HEK293 (cell line): ENCODE measurements around the gene MLX.

Experiments
- CTCF ChIA-PET: fragments of 350-600 bp; formaldehyde crosslinking; extraction: SDS; loops from one replicate; lab custom pipeline; 2021; ENCODE audit warnings: antibody characterized with exemption; lab: Yijun Ruan, JAX
- POLR2A ChIA-PET: fragments of 300-600 bp; formaldehyde crosslinking; extraction: SDS; loops from one replicate; lab custom pipeline; 2020; ENCODE audit warnings: antibody characterized with exemption, inconsistent platforms; lab: Yijun Ruan, JAX
- H3K27ac ChIP-seq: fragments of 200-500 bp; sonication (Bioruptor generic); 2 replicates; pipeline ENCODE4 v1.5.1; 2014; ENCODE audit warnings: low read depth, low read length, control low read depth, inconsistent platforms; ENCODE audit errors: extremely low read depth
- H3K36me3 ChIP-seq, 2 experiments: fragments of 200-500 bp in 1 of 2; sonication (Bioruptor generic) in 1 of 2; 1 replicate in 1 of 2; 2 replicates in 1 of 2; pipeline ENCODE4 v1.5.1; 2014 to 2017; ENCODE audit warnings: inconsistent platforms in 2 of 2, low read length in 2 of 2; ENCODE audit not compliant: control insufficient read depth in 2 of 2, insufficient read depth in 1 of 2
- H3K4me1 ChIP-seq: fragments of 200-500 bp; sonication (Bioruptor generic); 2 replicates; pipeline ENCODE4 v1.5.1; 2014; ENCODE audit warnings: mild to moderate bottlenecking, low read length, inconsistent platforms; ENCODE audit not compliant: control insufficient read depth, insufficient read depth
- H3K4me3 ChIP-seq: 2 replicates; pipeline ENCODE4 v1.5.1; 2011; ENCODE audit warnings: low read depth, mild to moderate bottlenecking, control low read depth, low read length, moderate library complexity
- H3K9me3 ChIP-seq: fragments of 200-500 bp; sonication (Bioruptor generic); 2 replicates; pipeline ENCODE4 v1.5.1; 2014; ENCODE audit warnings: low read depth, low read length, inconsistent platforms; ENCODE audit not compliant: control insufficient read depth, insufficient read depth
- ATF2 ChIP-seq: fragments of 450-650 bp; formaldehyde crosslinking; IDR thresholded peaks from 2 replicates; pipeline ENCODE4 v1.5.1; 2016; ENCODE audit warnings: missing biosample characterization, missing genetic modification characterization, low read depth
- CTCF ChIP-seq: fragments of 450-650 bp; formaldehyde crosslinking; IDR thresholded peaks from 2 replicates; pipeline ENCODE4 v1.5.1; 2016; ENCODE audit warnings: missing biosample characterization, missing genetic modification characterization
- HOXC10 ChIP-seq: sonication (generic); formaldehyde crosslinking; IDR thresholded peaks from 2 replicates; pipeline ENCODE4 v1.8.1; 2023; ENCODE audit warnings: mild to moderate bottlenecking, missing genetic modification reagents
- TRIM28 ChIP-seq: IDR thresholded peaks from 2 replicates; pipeline ENCODE4 v1.6.1; 2011; ENCODE audit warnings: low read length, control low read depth, borderline replicate concordance
- WT1 ChIP-seq: fragments of 450-650 bp; formaldehyde crosslinking; IDR thresholded peaks from 2 replicates; pipeline ENCODE4 v1.5.1; 2016; ENCODE audit warnings: missing biosample characterization, missing genetic modification characterization
- ZBTB17 ChIP-seq: fragments of 450-650 bp; formaldehyde crosslinking; IDR thresholded peaks from 2 replicates; pipeline ENCODE4 v1.5.1; 2016; ENCODE audit warnings: missing biosample characterization, missing genetic modification characterization
- ZBTB8A ChIP-seq: fragments of 450-650 bp; formaldehyde crosslinking; IDR thresholded peaks from 2 replicates; pipeline ENCODE4 v1.5.1; 2016; ENCODE audit warnings: missing biosample characterization, missing genetic modification characterization
- ZEB2 ChIP-seq: fragments of 450-650 bp; formaldehyde crosslinking; IDR thresholded peaks from 2 replicates; pipeline ENCODE4 v1.5.1; 2016; ENCODE audit warnings: missing biosample characterization, missing genetic modification characterization
- ZFP37 ChIP-seq: fragments of 450-650 bp; formaldehyde crosslinking; IDR thresholded peaks from 2 replicates; pipeline ENCODE4 v1.5.1; 2016; ENCODE audit warnings: missing biosample characterization, missing genetic modification characterization
- ZFP69B ChIP-seq: fragments of 450-650 bp; formaldehyde crosslinking; IDR thresholded peaks from 2 replicates; pipeline ENCODE4 v1.5.1; 2016; ENCODE audit warnings: missing biosample characterization, missing genetic modification characterization
- ZNF398 ChIP-seq: fragments of 450-650 bp; formaldehyde crosslinking; IDR thresholded peaks from 2 replicates; pipeline ENCODE4 v1.5.1; 2017; ENCODE audit warnings: missing biosample characterization, missing genetic modification characterization
- ZNF404 ChIP-seq: fragments of 450-650 bp; formaldehyde crosslinking; IDR thresholded peaks from 2 replicates; pipeline ENCODE4 v1.5.1; 2017; ENCODE audit warnings: missing biosample characterization, missing genetic modification characterization
- ZNF488 ChIP-seq: fragments of 450-650 bp; formaldehyde crosslinking; IDR thresholded peaks from 2 replicates; pipeline ENCODE4 v1.5.1; 2016; ENCODE audit warnings: missing biosample characterization, missing genetic modification characterization
- ZNF501 ChIP-seq: fragments of 450-650 bp; formaldehyde crosslinking; IDR thresholded peaks from 2 replicates; pipeline ENCODE4 v1.5.1; 2016; ENCODE audit warnings: missing biosample characterization, missing genetic modification characterization
- ZNF544 ChIP-seq: fragments of 450-650 bp; formaldehyde crosslinking; IDR thresholded peaks from 2 replicates; pipeline ENCODE4 v1.5.0; 2017; ENCODE audit warnings: missing biosample characterization, missing genetic modification characterization
- ZNF600 ChIP-seq: fragments of 450-650 bp; formaldehyde crosslinking; IDR thresholded peaks from 2 replicates; pipeline ENCODE4 v1.5.1; 2016; ENCODE audit warnings: missing biosample characterization, missing genetic modification characterization
- ZNF664 ChIP-seq: fragments of 450-650 bp; formaldehyde crosslinking; IDR thresholded peaks from 2 replicates; pipeline ENCODE4 v1.5.1; 2016; ENCODE audit warnings: missing biosample characterization, missing genetic modification characterization
- ZNF701 ChIP-seq: fragments of 450-650 bp; formaldehyde crosslinking; IDR thresholded peaks from 2 replicates; pipeline ENCODE4 v1.5.1; 2016; ENCODE audit warnings: missing biosample characterization, missing genetic modification characterization
- ZNF704 ChIP-seq: fragments of 450-650 bp; formaldehyde crosslinking; IDR thresholded peaks from 2 replicates; pipeline ENCODE4 v1.5.1; 2016; ENCODE audit warnings: missing biosample characterization, missing genetic modification characterization
- ZNF707 ChIP-seq: fragments of 450-650 bp; formaldehyde crosslinking; IDR thresholded peaks from 2 replicates; pipeline ENCODE4 v1.5.1; 2016; ENCODE audit warnings: missing biosample characterization, missing genetic modification characterization

Gene MLX

GRCh38 chr17:42565523-42566214 is 1.2 kb upstream of the MLX start:
- POLR2A ChIA-PET, result interaction anchor here (0.5 to 4.8 kb wide), 5 partner anchors 11 to 832 kb away, joined by 3 to 48 read pairs (median 4); partner anchors contain the start of genes PSMC3IP, RETREG3 and TUBG1

GRCh38 chr17:42566215-42566882 is 551 bp upstream of the MLX start:
- ChIA-PET POLR2A (interaction anchor here (0.5 to 4.8 kb wide), 6 partner anchors 12 to 832 kb away, joined by 3 to 48 read pairs (median 7); partner anchors contain the start of genes PSMC3IP and VPS25), CTCF (interaction anchor here (0.7 to 4.9 kb wide), 4 partner anchors 11 to 440 kb away, joined by 3 to 34 read pairs (median 5); partner anchors contain the start of genes BECN1 and PSMC3IP)
- TF ChIP-seq ZEB2 (tag by site-specific recombination), result no peak; the same call in 1 of the 2 replicates
- peak; percentile 30 for TF ChIP-seq ZNF501 (tag by site-specific recombination)
- peak; percentile 53; the same call in 1 of the 2 replicates for TF ChIP-seq ZBTB17 (tag by site-specific recombination)
- no peak for TF ChIP-seq ZNF404
- TF ChIP-seq ZBTB8A, result no peak
- no peak for TF ChIP-seq WT1
- TF ChIP-seq HOXC10 (CRISPR knock-in tag), result no peak
- TF ChIP-seq ZFP69B (tag by site-specific recombination), result no peak; the same call in 1 of the 2 replicates
- no peak for TF ChIP-seq ZNF488 (tag by site-specific recombination)
- TF ChIP-seq ZNF544, result no peak
- TF ChIP-seq ZFP37 (tag by site-specific recombination), result no peak
- no peak for TF ChIP-seq ZNF707
- no peak for TF ChIP-seq ZNF664 (tag by site-specific recombination)
- no peak for TF ChIP-seq ZNF704 (tag by site-specific recombination)
- no peak for TF ChIP-seq ZNF701 (tag by site-specific recombination)
- TF ChIP-seq TRIM28, result no peak
- TF ChIP-seq ATF2 (tag by site-specific recombination), result no peak
- peak; percentile 61 for TF ChIP-seq ZNF600 (tag by site-specific recombination)

More at GRCh38 chr17:42565523-42566214, 1.2 kb upstream of the MLX start:
- Histone ChIP-seq H3K36me3 (peaks cover 6 to 65% of the 10 kb centered on the region in 2 experiments), H3K9me3 (no peaks in the 10 kb centered on the region), H3K4me1 (peaks cover 10% of the 10 kb centered on the region; the same call in 1 of the 2 replicates), H3K4me3 (no peak overlapping the region), H3K27ac (peak overlapping the region; percentile 86)
- CTCF ChIA-PET, result interaction anchor here (0.7 to 4.9 kb wide), 4 partner anchors 12 to 440 kb away, joined by 3 to 34 read pairs (median 6); partner anchors contain the start of genes BECN1 and PSMC3IP
- TF ChIP-seq CTCF (no peak), ZNF600 (tag by site-specific recombination) (peak; percentile 8), ZNF398 (tag by site-specific recombination) (no peak), ZNF701 (tag by site-specific recombination) (no peak)

More at GRCh38 chr17:42566215-42566882, 551 bp upstream of the MLX start:
- H3K4me3 ChIP-seq, result peak overlapping the region; percentile 86
- H3K9me3 ChIP-seq, result no peaks in the 10 kb centered on the region
- peak overlapping the region; percentile 86 for H3K27ac ChIP-seq
- H3K4me1 ChIP-seq, result peaks cover 10% of the 10 kb centered on the region; the same call in 1 of the 2 replicates
- H3K36me3 ChIP-seq, result peaks cover 12 to 72% of the 10 kb centered on the region in 2 experiments
